Measurements from ENCODE around the gene COL6A2. TPM values are rescaled to one million over a fixed set of nuclear protein-coding genes. Genes with fewer than 3 reads are reported as not detected.

Gene COL6A2
- total RNA-seq, 1 experiment from 2014 or later, result 129 TPM

GRCh38 chr21:46060596-46061061 lies 37.3 kb upstream of the COL6A2 start:
- H3K9ac ChIP-seq (ENCODE audit: extremely low read depth, insufficient read length, low read length), result no peak overlapping the region
- WGBS (ENCODE audit: extremely low coverage, insufficient read length, low lambda C conversion rate), result no CpG with 5 or more reads among the region's 11 CpGs
- TF ChIP-seq CTCF (conservative IDR thresholded peaks at IDR 0.05), result no peak

More at GRCh38 chr21:46060596-46061061, 37.3 kb upstream of the COL6A2 start:
- H3K18ac ChIP-seq (ENCODE audit: insufficient read length, low read depth, low read length), result no peak overlapping the region
- no peak overlapping the region for H2BK5ac ChIP-seq (ENCODE audit: insufficient read length, low read length)
- H2BK15ac ChIP-seq (ENCODE audit: low read depth, low read length), result no peak overlapping the region
- no peak overlapping the region for H2BK12ac ChIP-seq (ENCODE audit: insufficient read length, low read depth, low read length)
- no peaks in the 10 kb centered on the region for H3K4me1 ChIP-seq (ENCODE audit: insufficient read depth, low read length)
- H3K56ac ChIP-seq (ENCODE audit: insufficient read length, low read depth, low read length), result no peak overlapping the region
- no peak overlapping the region for H3K4me2 ChIP-seq (ENCODE audit: insufficient read depth, insufficient read length, low read length)
- no peak overlapping the region for H2AK5ac ChIP-seq (ENCODE audit: insufficient read length, low read length)
- H2BK120ac ChIP-seq (ENCODE audit: low read depth, low read length, poor library complexity, severe bottlenecking), result no peak overlapping the region
- peaks cover 4 to 9% of the 10 kb centered on the region in 2 experiments for H3K4me1 Mint-ChIP-seq
- no peak overlapping the region for H4K5ac ChIP-seq (ENCODE audit: insufficient read length, low read depth, low read length)
- H3K27ac ChIP-seq (ENCODE audit: insufficient read length, low read depth, low read length), result no peak overlapping the region
- no peaks in the 10 kb centered on the region for H3K79me1 ChIP-seq (ENCODE audit: insufficient read depth, low read depth, low read length, poor library complexity, severe bottlenecking)
- no peaks in the 10 kb centered on the region for H3K27me3 ChIP-seq (ENCODE audit: insufficient read depth, low read length)
- H3K23ac ChIP-seq (ENCODE audit: insufficient read length, low read depth, low read length), result no peak overlapping the region
- peaks cover 20% of the 10 kb centered on the region for H3K9me3 ChIP-seq (ENCODE audit: control insufficient read depth, low read depth, low read length)
- H3K4ac ChIP-seq (ENCODE audit: low read depth, low read length), result no peak overlapping the region
- H4K8ac ChIP-seq (replicated peaks; ENCODE audit: insufficient read length, low read depth, low read length), result no peak overlapping the region
- H4K91ac ChIP-seq (ENCODE audit: insufficient read length, low read depth, low read length), result no peak overlapping the region
- peaks cover 17% of the 10 kb centered on the region for H3K27me3 Mint-ChIP-seq (ENCODE audit: low read depth)
- no peaks in the 10 kb centered on the region for H3K79me2 ChIP-seq (ENCODE audit: insufficient read depth, low read length)
- no peaks in the 10 kb centered on the region for H3K23me2 ChIP-seq (ENCODE audit: insufficient read length, low read depth, low read length, poor library complexity, severe bottlenecking)
- H3K36me3 Mint-ChIP-seq (ENCODE audit: insufficient read depth in 1 of 3, low read depth in 3 of 3), result peaks cover 7 to 32% (median 20%) of the 10 kb centered on the region in 3 experiments; a peak in 6 of 7 replicates
- no peak overlapping the region for H3K27ac Mint-ChIP-seq
- H3K14ac ChIP-seq (ENCODE audit: insufficient read depth, low read length), result no peak overlapping the region
- no peak for DNase-seq
- H2AFZ ChIP-seq (ENCODE audit: low read length), result no peak overlapping the region
- no peak overlapping the region for H3T11ph ChIP-seq (ENCODE audit: low read length)
- H2BK20ac ChIP-seq (ENCODE audit: low read depth, low read length, poor library complexity, severe bottlenecking), result no peak overlapping the region
- no peak overlapping the region for H3K4me3 Mint-ChIP-seq
- peaks cover 2% of the 10 kb centered on the region for H4K20me1 ChIP-seq (ENCODE audit: control insufficient read depth, insufficient read depth, insufficient read length)
- peaks cover 45% of the 10 kb centered on the region in 2 experiments for H3K9me3 Mint-ChIP-seq

Data from H9 (cell line).